Left lung (tissue), 10 donors: ENCODE data around the gene ZCCHC18. TPM values are rescaled to one million over a fixed set of nuclear protein-coding genes. Genes with fewer than 3 reads are reported as not detected.

Experiments used
- ATAC-seq: fragments of 200-7000 bp; cut with Tn5 transposase; one replicate; pipeline ENCODE4 v1.9.1; 2020; ENCODE audit warnings: moderate library complexity
- DNase-seq, 4 donors: peaks; one replicate each; pipeline ENCODE4 v3.0.0-alpha.2; 2013 to 2020
- H3K27ac ChIP-seq, 2 donors: fragments of 200-600 bp; sonication (generic) in 1 of 2; one replicate each; pipeline versions ENCODE4 v1.5.0 to v1.8.0; 2020 to 2021
- H3K27me3 ChIP-seq, 2 donors: fragments of 200-600 bp; sonication (generic) in 1 of 2; one replicate each; pipeline versions ENCODE4 v1.5.0 to v1.8.0; 2020 to 2021
- H3K36me3 ChIP-seq, 2 donors: fragments of 200-600 bp; sonication (generic) in 1 of 2; one replicate each; pipeline versions ENCODE4 v1.5.0 to v1.8.0; 2020 to 2021
- H3K4me1 ChIP-seq, 2 donors: fragments of 200-600 bp; one replicate each; pipeline ENCODE4 v1.8.0; 2021
- H3K4me3 ChIP-seq, 2 donors: fragments of 200-600 bp; sonication (generic) in 1 of 2; one replicate each; pipeline versions ENCODE4 v1.5.0 to v1.8.0; 2020 to 2021; ENCODE audit warnings: mild to moderate bottlenecking in 1 of 2
- H3K9me3 ChIP-seq, 2 donors: fragments of 200-600 bp; sonication (generic) in 1 of 2; one replicate each; pipeline versions ENCODE4 v1.5.0 to v1.8.0; 2020 to 2021
- intact Hi-C, 2 donors: fragments of 100-400 bp; cut with DNase I; formaldehyde crosslinking; loops; one replicate each; pipeline versions ENCODE4 v1.11.2 to v1.14.2; 2022
- polyA plus RNA-seq, 6 donors: library from polyadenylated mRNA; unstranded; fragments of 120-200 nt; gene quantifications; one replicate each; pipeline ENCODE4 v1.2.1, GENCODE V29; 2013; ENCODE audit not compliant: insufficient read length in 6 of 6
- total RNA-seq, 2 donors: library from RNA; stranded (reverse); fragmentation: NEBNext Ultra II Directional; extraction: Animal tissue kit (Norgen Biotek cat#: 25700); gene quantifications; one replicate each; pipeline ENCODE4 v1.2.1, GENCODE V29; 2021
- TF ChIP-seq, protein P1 (sequence below), 2 donors: fragments of 200-600 bp; sonication (generic) in 1 of 2; IDR thresholded peaks; one replicate each; pipeline versions ENCODE4 v1.5.0 to v1.8.0; 2021; ENCODE audit warnings: antibody characterized with exemption in 2 of 2
- donor health status: DM: no; HTN: yes; CAD: no.
- donor health status: DM: no; HTN: no; CAD: no.

Gene ZCCHC18
- total and polyA plus RNA-seq, 8 donors, result 0.42 to 5.7 (median 4.8) TPM

DNA sequence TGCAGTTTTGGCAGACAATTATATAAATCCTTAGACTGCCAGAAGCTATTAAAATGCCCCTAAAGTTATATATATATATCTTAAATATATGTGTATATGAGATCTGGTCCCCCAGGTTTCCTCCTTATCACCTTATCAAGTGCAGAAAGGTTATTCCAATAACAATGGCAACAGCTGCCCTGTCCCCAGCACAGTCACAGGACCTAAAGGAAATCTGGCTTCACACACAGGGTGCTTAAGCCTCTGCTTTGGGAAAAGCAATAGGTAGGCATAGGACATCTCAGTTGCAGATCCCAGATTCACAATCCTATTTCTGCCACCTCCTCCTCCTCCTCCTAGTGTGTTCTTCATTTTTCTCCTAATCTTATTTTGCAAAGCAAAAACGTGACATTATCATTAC, 38.7 kb downstream of the ZCCHC18 start:
- TF ChIP-seq, protein P1, sequence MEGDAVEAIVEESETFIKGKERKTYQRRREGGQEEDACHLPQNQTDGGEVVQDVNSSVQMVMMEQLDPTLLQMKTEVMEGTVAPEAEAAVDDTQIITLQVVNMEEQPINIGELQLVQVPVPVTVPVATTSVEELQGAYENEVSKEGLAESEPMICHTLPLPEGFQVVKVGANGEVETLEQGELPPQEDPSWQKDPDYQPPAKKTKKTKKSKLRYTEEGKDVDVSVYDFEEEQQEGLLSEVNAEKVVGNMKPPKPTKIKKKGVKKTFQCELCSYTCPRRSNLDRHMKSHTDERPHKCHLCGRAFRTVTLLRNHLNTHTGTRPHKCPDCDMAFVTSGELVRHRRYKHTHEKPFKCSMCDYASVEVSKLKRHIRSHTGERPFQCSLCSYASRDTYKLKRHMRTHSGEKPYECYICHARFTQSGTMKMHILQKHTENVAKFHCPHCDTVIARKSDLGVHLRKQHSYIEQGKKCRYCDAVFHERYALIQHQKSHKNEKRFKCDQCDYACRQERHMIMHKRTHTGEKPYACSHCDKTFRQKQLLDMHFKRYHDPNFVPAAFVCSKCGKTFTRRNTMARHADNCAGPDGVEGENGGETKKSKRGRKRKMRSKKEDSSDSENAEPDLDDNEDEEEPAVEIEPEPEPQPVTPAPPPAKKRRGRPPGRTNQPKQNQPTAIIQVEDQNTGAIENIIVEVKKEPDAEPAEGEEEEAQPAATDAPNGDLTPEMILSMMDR (IDR thresholded peaks at IDR 0.05), result no peak
- intact Hi-C loops, result no loop called here

DNA sequence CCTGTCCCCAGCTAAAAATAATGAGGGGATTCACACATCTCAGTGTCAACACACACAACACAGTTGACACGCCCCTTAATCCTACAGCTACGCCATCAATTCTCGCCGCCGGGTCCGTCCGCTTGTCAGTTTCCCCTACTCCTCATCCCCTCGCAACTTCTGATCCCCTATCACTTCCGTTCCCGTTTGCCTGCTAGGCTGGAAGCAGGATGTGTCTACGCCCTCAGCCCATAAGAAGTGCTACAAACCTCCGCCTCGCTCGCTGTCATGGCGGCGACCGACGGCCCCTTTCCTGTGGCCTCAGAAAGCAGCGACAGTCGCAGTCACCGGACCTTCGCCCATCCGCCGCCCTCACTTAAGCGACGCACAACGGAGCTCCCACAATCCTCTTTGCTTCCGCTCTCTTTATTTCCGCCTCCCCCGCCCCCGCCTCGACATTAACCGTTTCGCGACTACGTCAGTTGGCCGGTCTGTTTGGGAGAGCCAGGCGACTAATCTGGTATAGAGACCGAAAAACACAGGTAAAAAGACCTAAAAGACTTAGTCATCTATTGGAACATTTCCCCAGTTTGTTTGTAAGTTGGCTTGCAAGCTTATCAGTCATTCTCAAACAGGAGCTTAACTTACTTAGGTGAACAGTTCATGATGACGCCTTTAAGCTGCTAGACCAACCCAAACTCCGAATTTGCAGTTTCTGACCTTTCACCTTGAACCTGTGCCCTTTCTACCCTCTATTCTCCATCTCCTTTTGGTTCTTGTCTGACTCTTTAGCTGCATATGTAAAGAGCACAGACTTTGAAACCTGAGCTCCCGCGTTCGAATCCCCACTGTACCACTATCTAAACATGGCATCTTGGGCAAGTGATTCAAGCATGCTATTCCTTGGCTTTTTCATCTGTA, 44.6 kb downstream of the ZCCHC18 start, which contains the start of gene SLC25A53:
TSS of gene SLC25A53 (minus strand) at position 380 of the 900 bp plus-strand sequence. CDS start 51,752 bp downstream, outside the sequence.
- peak; percentile 77 to 86 (median 81) for DNase-seq
- peak within 1 kb of the TSS; percentile 90 to 93 for H3K27ac ChIP-seq
- peak within 1 kb of the TSS; percentile 46 to 53 for H3K4me3 ChIP-seq
- TF ChIP-seq, protein P1 (IDR thresholded peaks at IDR 0.05), result no peak
- no peaks in the 10 kb centered on the region for H3K27me3 ChIP-seq
- no peaks in the 10 kb centered on the region for H3K9me3 ChIP-seq
- H3K4me1 ChIP-seq, result peaks cover 0 to 10% of the 10 kb centered on the region in 2 donors
- peak; percentile 96 for ATAC-seq
- H3K36me3 ChIP-seq, result no peaks in the 10 kb centered on the region
- intact Hi-C loops, result no loop called here

More for the DNA sequence above, 38.7 kb downstream of the ZCCHC18 start:
- DNase-seq, result no peak
- no peak overlapping the region for H3K4me3 ChIP-seq
- no peak for ATAC-seq
- H3K36me3 ChIP-seq, result no peaks in the 10 kb centered on the region
- no peak overlapping the region for H3K27ac ChIP-seq
- peaks cover 0 to 10% of the 10 kb centered on the region in 2 donors for H3K4me1 ChIP-seq
- no peaks in the 10 kb centered on the region for H3K9me3 ChIP-seq
- no peaks in the 10 kb centered on the region for H3K27me3 ChIP-seq

Other genes starting within 250 kb of the ZCCHC18 start
- gene TMSB15B, start 149.9 kb upstream of the ZCCHC18 start, total RNA-seq, result 1 to 10 TPM; 1.3 to 5.1 TPM
- 10 to 100 TPM; 25.5 to 40.2 (median 30.8) TPM for gene TMSB15B, start 149.9 kb upstream of the ZCCHC18 start, polyA plus RNA-seq
- not detected for gene H2BW1, start 98.8 kb upstream of the ZCCHC18 start, total RNA-seq
- gene H2BW1, start 98.8 kb upstream of the ZCCHC18 start, polyA plus RNA-seq, result not detected
- gene H2BW2, start 72.6 kb upstream of the ZCCHC18 start, total RNA-seq, result not detected
- 1 to 10 TPM; 1.1 to 2.0 (median 1.4) TPM for gene H2BW2, start 72.6 kb upstream of the ZCCHC18 start, polyA plus RNA-seq
- gene TMSB15C, start 36.3 kb upstream of the ZCCHC18 start, total RNA-seq, result 1 to 10 TPM; 1.0 to 2.8 TPM
- gene TMSB15C, start 36.3 kb upstream of the ZCCHC18 start, polyA plus RNA-seq, result 10 to 100 TPM; 21.9 to 28.6 (median 24.9) TPM
- 10 to 100 TPM in 1 of 2 donors, 1 to 10 TPM in 1; 9.1 to 10.1 TPM for gene SLC25A53, start 44.5 kb downstream of the ZCCHC18 start, total RNA-seq
- 10 to 100 TPM; 12.0 to 17.2 (median 14.7) TPM for gene SLC25A53, start 44.5 kb downstream of the ZCCHC18 start, polyA plus RNA-seq
- 10 to 100 TPM; 16.5 to 19.1 TPM for gene FAM199X, start 53.9 kb downstream of the ZCCHC18 start, total RNA-seq
- 10 to 100 TPM; 23.4 to 29.3 (median 27.3) TPM for gene FAM199X, start 53.9 kb downstream of the ZCCHC18 start, polyA plus RNA-seq
- gene ESX1, start 142.4 kb downstream of the ZCCHC18 start, total RNA-seq, result not detected
- not detected for gene ESX1, start 142.4 kb downstream of the ZCCHC18 start, polyA plus RNA-seq